SK-N-SH (cell line): ENCODE measurements around the gene XXYLT1. TPM values are rescaled to one million over a fixed set of nuclear protein-coding genes. Genes with fewer than 3 reads are reported as not detected.
A peak's percentile ranks its signal among the peaks of the same experiment; 100 is the strongest.

Experiments
- CTCF ChIA-PET: fragments of 300-600, 350-600 bp; formaldehyde crosslinking; extraction: SDS; loops from one replicate; lab custom pipeline; 2021; lab: Yijun Ruan, JAX
- POLR2A ChIA-PET: fragments of 350-600 bp; sonication (Branson Sonifier 250); formaldehyde crosslinking; extraction: SDS; loops from one replicate; lab custom pipeline; 2020; ENCODE audit warnings: antibody characterized with exemption, inconsistent platforms; lab: Yijun Ruan, JAX
- DNase-seq: peaks from one replicate; pipeline ENCODE4 v3.0.0; 2012
- H2AFZ ChIP-seq: fragments of 200-600 bp; sonication (generic); 2 replicates; pipeline ENCODE4 v1.8.1; 2016; ENCODE audit warnings: antibody characterized with exemption, mild to moderate bottlenecking, low read depth
- H3F3A ChIP-seq: fragments of 200-600 bp; sonication (generic); replicated peaks from 2 replicates; pipeline ENCODE3; 2016; ENCODE audit warnings: antibody characterized with exemption, mild to moderate bottlenecking; ENCODE audit not compliant: insufficient read depth
- H3K27ac ChIP-seq, 2 experiments: fragments of 200-500 bp in 1 of 2; fragments of 200-600 bp in 1 of 2; sonication (Bioruptor generic) in 1 of 2; sonication (generic), shearing (Covaris generic) in 1 of 2; 2 replicates each; pipeline versions ENCODE4 v1.5.1 to v1.6.1; 2014 to 2016; ENCODE audit warnings: low read depth in 2 of 2, inconsistent platforms in 1 of 2, low read length in 1 of 2, mild to moderate bottlenecking in 1 of 2, mixed read lengths in 1 of 2
- H3K27me3 ChIP-seq: fragments of 200-600 bp; sonication (generic), shearing (Covaris generic); 2 replicates; pipeline ENCODE4 v1.6.1; 2016; ENCODE audit warnings: mixed run types; ENCODE audit not compliant: insufficient read depth
- H3K36me3 ChIP-seq, 2 experiments: fragments of 200-500 bp in 1 of 2; fragments of 200-600 bp in 1 of 2; sonication (Bioruptor generic) in 1 of 2; sonication (generic) in 1 of 2; replicated peaks in 1 of 2; 2 replicates each; pipeline versions ENCODE3 to v1.5.1; 2014 to 2016; ENCODE audit warnings: low read length in 1 of 2, mild to moderate bottlenecking in 1 of 2; ENCODE audit not compliant: insufficient read depth in 2 of 2, control insufficient read depth in 1 of 2
- H3K4me1 ChIP-seq, 2 experiments: fragments of 200-500 bp in 1 of 2; fragments of 200-600 bp in 1 of 2; sonication (Bioruptor generic) in 1 of 2; sonication (generic), shearing (Covaris generic) in 1 of 2; 2 replicates each; pipeline versions ENCODE4 v1.5.1 to v1.6.1; 2014 to 2016; ENCODE audit warnings: low read depth in 1 of 2, low read length in 1 of 2, mixed run types in 1 of 2; ENCODE audit not compliant: insufficient read depth in 2 of 2, control insufficient read depth in 1 of 2
- H3K4me2 ChIP-seq: fragments of 200-600 bp; sonication (generic), shearing (Covaris generic); 2 replicates; pipeline ENCODE4 v1.6.1; 2017; ENCODE audit warnings: mixed run types
- H3K4me3 ChIP-seq, 2 experiments: fragments of 200-500 bp in 1 of 2; fragments of 200-600 bp in 1 of 2; sonication (Bioruptor generic) in 1 of 2; sonication (generic), shearing (Covaris generic) in 1 of 2; 2 replicates each; pipeline versions ENCODE4 v1.5.1 to v1.8.1; 2014 to 2016; ENCODE audit warnings: low read depth in 2 of 2, inconsistent platforms in 1 of 2, low read length in 1 of 2, mild to moderate bottlenecking in 1 of 2, mixed read lengths in 1 of 2, moderate library complexity in 1 of 2
- H3K79me2 ChIP-seq: fragments of 200-600 bp; sonication (generic); 2 replicates; pipeline ENCODE4 v1.8.1; 2017; ENCODE audit warnings: mild to moderate bottlenecking; ENCODE audit not compliant: insufficient read depth
- H3K9ac ChIP-seq: fragments of 200-600 bp; sonication (generic); 2 replicates; pipeline ENCODE4 v1.6.1; 2017; ENCODE audit warnings: mixed run types
- H3K9me2 ChIP-seq: fragments of 200-600 bp; sonication (generic); 2 replicates; pipeline ENCODE4 v1.6.1; 2017; ENCODE audit warnings: mixed run types
- H3K9me3 ChIP-seq: fragments of 200-600 bp; sonication (generic); 2 replicates; pipeline ENCODE4 v1.6.1; 2017; ENCODE audit warnings: mixed run types, mild to moderate bottlenecking, moderate library complexity
- H4K20me1 ChIP-seq: fragments of 200-600 bp; sonication (generic); 2 replicates; pipeline ENCODE4 v1.6.1; 2017; ENCODE audit warnings: mild to moderate bottlenecking, mixed run types; ENCODE audit not compliant: insufficient read depth
- CHD2 ChIP-seq: fragments of 150-350 bp; IDR thresholded peaks from 2 replicates; pipeline ENCODE4 v1.6.1; 2018; ENCODE audit warnings: low read length; ENCODE audit not compliant: partially characterized antibody
- ELF1 ChIP-seq: IDR thresholded peaks from 2 replicates; pipeline ENCODE4 v1.4.0; 2012
- FOXM1 ChIP-seq: IDR thresholded peaks from 2 replicates; pipeline ENCODE4 v1.4.0; 2012; ENCODE audit warnings: low read depth, mild to moderate bottlenecking
- JUND ChIP-seq: IDR thresholded peaks from 2 replicates; pipeline ENCODE4 v1.4.0; 2012
- NRF1 ChIP-seq: IDR thresholded peaks from 2 replicates; pipeline ENCODE4 v1.6.1; 2012; ENCODE audit warnings: low read depth, mild to moderate bottlenecking, low read length
- POLR2AphosphoS5 ChIP-seq: IDR thresholded peaks from 2 replicates; pipeline ENCODE4 v1.6.1; 2012; ENCODE audit warnings: low read depth, low read length
- RAD21 ChIP-seq: IDR thresholded peaks from 2 replicates; pipeline ENCODE4 v1.6.1; 2012; ENCODE audit warnings: mild to moderate bottlenecking, low read length
- RFX5 ChIP-seq: IDR thresholded peaks from 2 replicates; pipeline ENCODE4 v1.6.1; 2012; ENCODE audit warnings: mild to moderate bottlenecking, improper control_type of control experiment, low read length
- RXRA ChIP-seq: IDR thresholded peaks from 2 replicates; pipeline ENCODE4 v1.4.0; 2012; ENCODE audit warnings: low read depth, mild to moderate bottlenecking, borderline replicate concordance
- SMC3 ChIP-seq: IDR thresholded peaks from 2 replicates; pipeline ENCODE4 v1.6.1; 2012; ENCODE audit warnings: low read depth, low read length, improper control_type of control experiment
- TAF1 ChIP-seq: IDR thresholded peaks from 2 replicates; pipeline ENCODE4 v1.6.1; 2012; ENCODE audit warnings: low read depth, mild to moderate bottlenecking, low read length, moderate library complexity, borderline replicate concordance
- TCF12 ChIP-seq: IDR thresholded peaks from 2 replicates; pipeline ENCODE4 v1.4.0; 2012
- TEAD4 ChIP-seq: IDR thresholded peaks from 2 replicates; pipeline ENCODE4 v1.4.0; 2012; ENCODE audit warnings: mild to moderate bottlenecking, borderline replicate concordance; ENCODE audit not compliant: insufficient read depth
- YY1 ChIP-seq: IDR thresholded peaks from 2 replicates; pipeline ENCODE4 v1.4.0; 2012; ENCODE audit warnings: low read depth, mild to moderate bottlenecking
- WGBS: methylation state at CpG from one replicate; pipeline ENCODE4 v1.1.6; 2017; ENCODE audit warnings: low lambda C conversion rate; 5-methylcytosine and 5-hydroxymethylcytosine counted together
- polyA plus RNA-seq, 3 experiments: library from polyadenylated mRNA; depleted of rRNA; stranded (reverse); fragments of >200 nt; gene quantifications; 2 replicates each; pipeline ENCODE4 v1.2.3, GENCODE V29; 2012
- TF ChIP-seq, protein P1 (sequence below): fragments of 200-600 bp; sonication (generic); IDR thresholded peaks from 2 replicates; pipeline ENCODE4 v1.6.1; 2017; ENCODE audit warnings: antibody characterized with exemption, mild to moderate bottlenecking, moderate library complexity
- TF ChIP-seq, protein P2 (sequence below): fragments of 150-350 bp; IDR thresholded peaks from 2 replicates; pipeline ENCODE4 v1.6.1; 2017; ENCODE audit warnings: antibody characterized with exemption, low read length, low read depth, borderline replicate concordance
- TF ChIP-seq, protein P3 (sequence below): fragments of 150-350 bp; IDR thresholded peaks from 2 replicates; pipeline ENCODE4 v1.6.1; 2016; ENCODE audit warnings: mild to moderate bottlenecking, low read depth, low read length
- TF ChIP-seq, protein P4 (sequence below): IDR thresholded peaks from 2 replicates; pipeline ENCODE4 v1.6.1; 2012; ENCODE audit warnings: mild to moderate bottlenecking, low read depth, low read length, moderate library complexity

The XXYLT1 gene
- polyA plus RNA-seq, 1 of the 3 experiments (the other 2 are of a cell fraction), result 22.6 TPM

DNA sequence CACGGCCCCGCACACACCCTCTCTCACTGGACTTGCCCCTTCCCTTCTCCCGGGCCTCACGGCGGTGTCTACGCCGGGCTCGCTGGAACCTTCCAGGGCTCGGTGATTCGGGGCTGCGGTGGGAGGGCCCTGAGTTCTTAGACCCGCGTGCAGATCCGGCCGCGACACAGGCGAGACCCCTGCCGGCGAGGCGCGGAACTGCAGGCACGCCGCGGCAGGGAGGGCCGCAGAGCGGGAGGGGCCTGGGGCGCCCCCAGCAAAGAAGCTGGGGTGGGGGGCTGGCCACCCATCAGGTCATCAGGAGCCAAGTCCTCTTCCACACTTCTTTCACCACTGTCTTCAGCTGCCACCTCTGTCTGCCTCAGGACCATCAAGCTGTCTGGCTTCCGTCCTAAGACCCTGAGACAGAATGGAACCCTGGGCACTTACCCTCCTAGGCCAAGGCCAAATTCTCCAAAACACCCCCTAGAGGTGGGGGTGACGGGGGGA lies 164.5 kb downstream of the XXYLT1 start:
- Histone ChIP-seq H3K9me2 (no peaks in the 10 kb centered on the region), H3K9ac (no peak overlapping the region), H3K4me3 (no peak overlapping the region; a peak in 2 of 4 replicates), H3K79me2 (no peaks in the 10 kb centered on the region), H3K27ac (no peak overlapping the region), H3K36me3 (peaks cover 0 to 3% of the 10 kb centered on the region in 2 experiments), H3K9me3 (no peaks in the 10 kb centered on the region), H3F3A (peaks cover 20% of the 10 kb centered on the region), H3K4me1 (peaks cover 11 to 17% of the 10 kb centered on the region in 2 experiments; a peak in 2 of 4 replicates), H2AFZ (peak overlapping the region; percentile 50; the same call in 1 of the 2 replicates), H3K27me3 (no peaks in the 10 kb centered on the region), H3K4me2 (0 out of 2 replicates have a peak overlapping the region, but pooled peaks have one; percentile 56), H4K20me1 (no peaks in the 10 kb centered on the region)
- peak; percentile 94 for DNase-seq
- POLR2A ChIA-PET, result interaction anchor here (1.0 to 1.2 kb wide), 2 partner anchors 420 to 424 kb away, joined by 3 to 4 read pairs; no protein-coding TSS in a partner anchor
- 0% methylated on average over 1 of the region's 29 CpGs for WGBS
- CTCF ChIA-PET, result interaction anchor here (0.5 to 6.4 kb wide), 67 partner anchors 9 to 828 kb away, joined by 3 to 96 read pairs (median 4); partner anchors contain the start of genes FAM43A, LSG1 and XXYLT1
- no peak for TF ChIP-seq TEAD4
- peak; percentile 15 for TF ChIP-seq CHD2
- TF ChIP-seq, protein P1, sequence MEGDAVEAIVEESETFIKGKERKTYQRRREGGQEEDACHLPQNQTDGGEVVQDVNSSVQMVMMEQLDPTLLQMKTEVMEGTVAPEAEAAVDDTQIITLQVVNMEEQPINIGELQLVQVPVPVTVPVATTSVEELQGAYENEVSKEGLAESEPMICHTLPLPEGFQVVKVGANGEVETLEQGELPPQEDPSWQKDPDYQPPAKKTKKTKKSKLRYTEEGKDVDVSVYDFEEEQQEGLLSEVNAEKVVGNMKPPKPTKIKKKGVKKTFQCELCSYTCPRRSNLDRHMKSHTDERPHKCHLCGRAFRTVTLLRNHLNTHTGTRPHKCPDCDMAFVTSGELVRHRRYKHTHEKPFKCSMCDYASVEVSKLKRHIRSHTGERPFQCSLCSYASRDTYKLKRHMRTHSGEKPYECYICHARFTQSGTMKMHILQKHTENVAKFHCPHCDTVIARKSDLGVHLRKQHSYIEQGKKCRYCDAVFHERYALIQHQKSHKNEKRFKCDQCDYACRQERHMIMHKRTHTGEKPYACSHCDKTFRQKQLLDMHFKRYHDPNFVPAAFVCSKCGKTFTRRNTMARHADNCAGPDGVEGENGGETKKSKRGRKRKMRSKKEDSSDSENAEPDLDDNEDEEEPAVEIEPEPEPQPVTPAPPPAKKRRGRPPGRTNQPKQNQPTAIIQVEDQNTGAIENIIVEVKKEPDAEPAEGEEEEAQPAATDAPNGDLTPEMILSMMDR, result peak; percentile 97
- peak; percentile 88 for TF ChIP-seq RAD21
- TF ChIP-seq SMC3, result peak; percentile 87
- TF ChIP-seq, protein P2, sequence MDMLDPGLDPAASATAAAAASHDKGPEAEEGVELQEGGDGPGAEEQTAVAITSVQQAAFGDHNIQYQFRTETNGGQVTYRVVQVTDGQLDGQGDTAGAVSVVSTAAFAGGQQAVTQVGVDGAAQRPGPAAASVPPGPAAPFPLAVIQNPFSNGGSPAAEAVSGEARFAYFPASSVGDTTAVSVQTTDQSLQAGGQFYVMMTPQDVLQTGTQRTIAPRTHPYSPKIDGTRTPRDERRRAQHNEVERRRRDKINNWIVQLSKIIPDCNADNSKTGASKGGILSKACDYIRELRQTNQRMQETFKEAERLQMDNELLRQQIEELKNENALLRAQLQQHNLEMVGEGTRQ, result no peak
- no peak for TF ChIP-seq FOXM1

DNA sequence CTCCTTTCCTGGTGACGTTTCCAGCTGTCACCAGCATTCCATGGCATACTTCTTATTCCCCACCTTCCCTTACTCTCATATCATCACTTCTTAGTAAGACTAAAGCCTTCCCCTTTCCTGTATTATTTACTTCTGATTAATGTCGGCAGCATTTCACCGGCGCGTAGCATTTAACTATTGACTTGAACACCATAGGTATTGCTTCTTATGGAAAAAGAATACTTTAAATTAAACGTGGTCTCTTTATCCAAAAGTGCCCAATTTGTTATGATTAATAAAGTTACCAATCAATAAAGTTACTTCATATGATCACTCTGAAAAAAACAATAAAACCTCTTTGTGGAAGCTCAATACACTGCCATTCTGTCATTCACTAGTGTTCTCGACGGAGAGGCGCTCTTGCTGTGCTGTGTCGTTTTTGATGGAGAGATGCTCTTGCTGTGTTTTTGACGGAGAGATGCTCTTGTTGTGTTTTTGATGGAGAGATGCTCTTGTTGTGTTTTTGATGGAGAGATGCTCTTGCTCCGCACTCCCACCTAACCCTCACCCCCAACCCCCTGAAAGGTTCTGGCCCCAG lies 165.0 kb downstream of the XXYLT1 start:
- no peak overlapping the region for H3K9ac ChIP-seq
- TF ChIP-seq POLR2AphosphoS5 (no peak), JUND (no peak), RXRA (no peak), RFX5 (no peak), TCF12 (no peak), FOXM1 (no peak), ELF1 (no peak), NRF1 (no peak), TAF1 (no peak), YY1 (no peak), SMC3 (no peak)
- TF ChIP-seq, protein P2, result no peak
- TF ChIP-seq, protein P3, sequence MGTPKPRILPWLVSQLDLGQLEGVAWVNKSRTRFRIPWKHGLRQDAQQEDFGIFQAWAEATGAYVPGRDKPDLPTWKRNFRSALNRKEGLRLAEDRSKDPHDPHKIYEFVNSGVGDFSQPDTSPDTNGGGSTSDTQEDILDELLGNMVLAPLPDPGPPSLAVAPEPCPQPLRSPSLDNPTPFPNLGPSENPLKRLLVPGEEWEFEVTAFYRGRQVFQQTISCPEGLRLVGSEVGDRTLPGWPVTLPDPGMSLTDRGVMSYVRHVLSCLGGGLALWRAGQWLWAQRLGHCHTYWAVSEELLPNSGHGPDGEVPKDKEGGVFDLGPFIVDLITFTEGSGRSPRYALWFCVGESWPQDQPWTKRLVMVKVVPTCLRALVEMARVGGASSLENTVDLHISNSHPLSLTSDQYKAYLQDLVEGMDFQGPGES, result no peak
- TF ChIP-seq, protein P4, sequence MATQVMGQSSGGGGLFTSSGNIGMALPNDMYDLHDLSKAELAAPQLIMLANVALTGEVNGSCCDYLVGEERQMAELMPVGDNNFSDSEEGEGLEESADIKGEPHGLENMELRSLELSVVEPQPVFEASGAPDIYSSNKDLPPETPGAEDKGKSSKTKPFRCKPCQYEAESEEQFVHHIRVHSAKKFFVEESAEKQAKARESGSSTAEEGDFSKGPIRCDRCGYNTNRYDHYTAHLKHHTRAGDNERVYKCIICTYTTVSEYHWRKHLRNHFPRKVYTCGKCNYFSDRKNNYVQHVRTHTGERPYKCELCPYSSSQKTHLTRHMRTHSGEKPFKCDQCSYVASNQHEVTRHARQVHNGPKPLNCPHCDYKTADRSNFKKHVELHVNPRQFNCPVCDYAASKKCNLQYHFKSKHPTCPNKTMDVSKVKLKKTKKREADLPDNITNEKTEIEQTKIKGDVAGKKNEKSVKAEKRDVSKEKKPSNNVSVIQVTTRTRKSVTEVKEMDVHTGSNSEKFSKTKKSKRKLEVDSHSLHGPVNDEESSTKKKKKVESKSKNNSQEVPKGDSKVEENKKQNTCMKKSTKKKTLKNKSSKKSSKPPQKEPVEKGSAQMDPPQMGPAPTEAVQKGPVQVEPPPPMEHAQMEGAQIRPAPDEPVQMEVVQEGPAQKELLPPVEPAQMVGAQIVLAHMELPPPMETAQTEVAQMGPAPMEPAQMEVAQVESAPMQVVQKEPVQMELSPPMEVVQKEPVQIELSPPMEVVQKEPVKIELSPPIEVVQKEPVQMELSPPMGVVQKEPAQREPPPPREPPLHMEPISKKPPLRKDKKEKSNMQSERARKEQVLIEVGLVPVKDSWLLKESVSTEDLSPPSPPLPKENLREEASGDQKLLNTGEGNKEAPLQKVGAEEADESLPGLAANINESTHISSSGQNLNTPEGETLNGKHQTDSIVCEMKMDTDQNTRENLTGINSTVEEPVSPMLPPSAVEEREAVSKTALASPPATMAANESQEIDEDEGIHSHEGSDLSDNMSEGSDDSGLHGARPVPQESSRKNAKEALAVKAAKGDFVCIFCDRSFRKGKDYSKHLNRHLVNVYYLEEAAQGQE, result no peak

More for the DNA sequence above, 165.0 kb downstream of the XXYLT1 start:
- no peaks in the 10 kb centered on the region for H3K27me3 ChIP-seq
- no peaks in the 10 kb centered on the region for H3K9me2 ChIP-seq
- H3F3A ChIP-seq, result peaks cover 25% of the 10 kb centered on the region
- peaks cover 0 to 3% of the 10 kb centered on the region in 2 experiments for H3K36me3 ChIP-seq
- H3K4me1 ChIP-seq, result peaks cover 13 to 23% of the 10 kb centered on the region in 2 experiments
- POLR2A ChIA-PET, result interaction anchor here (1.0 to 1.2 kb wide), 2 partner anchors 419 to 423 kb away, joined by 3 to 4 read pairs; no protein-coding TSS in a partner anchor
- H3K27ac ChIP-seq, result no peak overlapping the region
- H3K4me2 ChIP-seq, result 0 out of 2 replicates have a peak overlapping the region, but pooled peaks have one; percentile 56
- peak overlapping the region; percentile 50; the same call in 1 of the 2 replicates for H2AFZ ChIP-seq
- no peak overlapping the region; a peak in 2 of 4 replicates for H3K4me3 ChIP-seq
- no peak for DNase-seq
- WGBS, result 82% methylated on average over 12 of the region's 12 CpGs
- H3K9me3 ChIP-seq, result no peaks in the 10 kb centered on the region
- CTCF ChIA-PET, result interaction anchor here (0.8 to 6.4 kb wide), 28 partner anchors 10 to 434 kb away, joined by 3 to 96 read pairs (median 6); partner anchors contain the start of genes FAM43A and LSG1
- H3K79me2 ChIP-seq, result no peaks in the 10 kb centered on the region
- H4K20me1 ChIP-seq, result no peaks in the 10 kb centered on the region
